Astrocyte of the spinal cord (primary cell): ENCODE data around the gene TRAPPC13.

Experiments used
- DNase-seq: peaks from one replicate; pipeline ENCODE4 v3.0.0; 2011; ENCODE audit warnings: low read depth, low spot score
- H3K4me3 ChIP-seq: 2 replicates; pipeline ENCODE4 v1.5.1; 2011; ENCODE audit warnings: low read depth, mild to moderate bottlenecking, low read length, moderate library complexity
- CTCF ChIP-seq: IDR thresholded peaks from 2 replicates; pipeline ENCODE4 v1.5.1; 2012; ENCODE audit warnings: low read depth, mild to moderate bottlenecking, low read length, inconsistent platforms
- in situ Hi-C: cut with HindIII; loops from 2 replicates; pipeline ENCODE4 v1.10.0; 2017; ENCODE audit warnings: low sequenced_read_pairs

TRAPPC13 gene

GRCh38 chr5:65646938-65647337 lies 22.1 kb downstream of the TRAPPC13 start:
- DNase-seq = no peak
- no peak overlapping the region for H3K4me3 ChIP-seq
- TF ChIP-seq CTCF = no peak
- in situ Hi-C loops = no loop called here

GRCh38 chr5:65647941-65648340 lies 23.1 kb downstream of the TRAPPC13 start:
- DNase-seq = no peak
- TF ChIP-seq CTCF = no peak
- no peak overlapping the region for H3K4me3 ChIP-seq
- in situ Hi-C loops = no loop called here

- no peak overlapping the region for H3K4me3 ChIP-seq
- in situ Hi-C loops = no loop called here
- no peak for TF ChIP-seq CTCF
- DNase-seq = no peak
These were observed 26.3 kb downstream of the TRAPPC13 start for GRCh38 chr5:65651144-65651543.

GRCh38 chr5:65654713-65655112 lies 29.9 kb downstream of the TRAPPC13 start:
- TF ChIP-seq CTCF = no peak
- H3K4me3 ChIP-seq = no peak overlapping the region
- in situ Hi-C loops = no loop called here
- DNase-seq = no peak

- peak; percentile 6 for DNase-seq
- no peak overlapping the region for H3K4me3 ChIP-seq
- in situ Hi-C loops = no loop called here
- TF ChIP-seq CTCF = peak; percentile 48
These were observed 39.1 kb downstream of the TRAPPC13 start for GRCh38 chr5:65663804-65664521.

- H3K4me3 ChIP-seq = no peak overlapping the region
- in situ Hi-C loops = no loop called here
- no peak for TF ChIP-seq CTCF
- no peak for DNase-seq
These were observed 43.9 kb downstream of the TRAPPC13 start for GRCh38 chr5:65668696-65669095.
